Measurements from ENCODE around the gene COX6A2.

- no peak for TF ChIP-seq CTCF (IDR thresholded peaks at IDR 0.05)
- no peak for TF ChIP-seq NFYB (CRISPR knock-in tag; conservative IDR thresholded peaks at IDR 0.05; ENCODE audit: low read depth)
- TF ChIP-seq AFF4 (CRISPR knock-in tag; IDR thresholded peaks at IDR 0.05; ENCODE audit: borderline replicate concordance): no peak
- no peak for TF ChIP-seq ATF6 (CRISPR knock-in tag; IDR thresholded peaks at IDR 0.05)
- no peak for TF ChIP-seq ZNF512 (CRISPR knock-in tag; IDR thresholded peaks at IDR 0.05; ENCODE audit: borderline replicate concordance)
- no peak for TF ChIP-seq ZSCAN18 (CRISPR knock-in tag; IDR thresholded peaks at IDR 0.05)
- no peak for TF ChIP-seq SP1 (CRISPR knock-in tag; conservative IDR thresholded peaks at IDR 0.05)
- TF ChIP-seq TEAD1 (CRISPR knock-in tag; IDR thresholded peaks at IDR 0.05): no peak
- no peak for TF ChIP-seq E2F4 (CRISPR knock-in tag; IDR thresholded peaks at IDR 0.05; ENCODE audit: borderline replicate concordance, low read depth)
- no peak for TF ChIP-seq ZNF281 (CRISPR knock-in tag; IDR thresholded peaks at IDR 0.05)
- no peak for TF ChIP-seq GABPB1 (CRISPR knock-in tag; IDR thresholded peaks at IDR 0.05)
- TF ChIP-seq USF1 (CRISPR knock-in tag; IDR thresholded peaks at IDR 0.05): no peak
Measured at GRCh38 chr16:31395647-31396046, 32.5 kb downstream of the COX6A2 start.
